NCI-H345 treated with DMSO at 0.1 percent for 48 hours (cell line): ENCODE data around the gene PAIP2.
"Not testable (repeated sequence)": the region's sequence is repeated elsewhere in the genome, so short reads cannot be mapped to it uniquely, and the experiment has no call there.

Source experiments
- DNase-seq: peaks from one replicate; lab custom pipeline; 2025; ENCODE audit not compliant: unreplicated experiment; lab: John Stamatoyannopoulos, UW

PAIP2 gene

GRCh38 chr5:139377226-139377625 lies 35.6 kb downstream of the PAIP2 start:
- no peak for DNase-seq

GRCh38 chr5:139378101-139378825 lies 36.6 kb downstream of the PAIP2 start:
- DNase-seq: no peak

DNA sequence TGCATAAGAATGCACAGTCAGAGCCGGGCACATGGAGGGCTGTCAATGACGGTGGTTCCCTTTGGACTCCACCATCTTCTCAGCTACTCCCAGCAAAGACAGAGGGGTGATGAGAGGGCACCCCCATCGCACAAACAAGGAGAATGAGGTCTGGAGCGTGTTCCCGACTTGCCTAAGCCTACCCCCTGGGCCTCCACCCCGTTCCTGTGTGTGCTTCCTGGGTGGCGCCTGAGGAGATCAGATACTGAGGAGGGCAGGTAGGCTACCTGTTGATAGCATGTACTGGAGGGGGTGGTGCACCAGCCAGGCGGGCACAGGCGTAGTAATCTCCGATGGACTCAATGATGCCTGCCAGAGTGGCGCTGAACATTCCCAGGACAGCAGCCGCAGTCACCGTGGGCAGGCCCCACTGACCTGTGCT lies 37.3 kb downstream of the PAIP2 start:
- DNase-seq: no peak

DNA sequence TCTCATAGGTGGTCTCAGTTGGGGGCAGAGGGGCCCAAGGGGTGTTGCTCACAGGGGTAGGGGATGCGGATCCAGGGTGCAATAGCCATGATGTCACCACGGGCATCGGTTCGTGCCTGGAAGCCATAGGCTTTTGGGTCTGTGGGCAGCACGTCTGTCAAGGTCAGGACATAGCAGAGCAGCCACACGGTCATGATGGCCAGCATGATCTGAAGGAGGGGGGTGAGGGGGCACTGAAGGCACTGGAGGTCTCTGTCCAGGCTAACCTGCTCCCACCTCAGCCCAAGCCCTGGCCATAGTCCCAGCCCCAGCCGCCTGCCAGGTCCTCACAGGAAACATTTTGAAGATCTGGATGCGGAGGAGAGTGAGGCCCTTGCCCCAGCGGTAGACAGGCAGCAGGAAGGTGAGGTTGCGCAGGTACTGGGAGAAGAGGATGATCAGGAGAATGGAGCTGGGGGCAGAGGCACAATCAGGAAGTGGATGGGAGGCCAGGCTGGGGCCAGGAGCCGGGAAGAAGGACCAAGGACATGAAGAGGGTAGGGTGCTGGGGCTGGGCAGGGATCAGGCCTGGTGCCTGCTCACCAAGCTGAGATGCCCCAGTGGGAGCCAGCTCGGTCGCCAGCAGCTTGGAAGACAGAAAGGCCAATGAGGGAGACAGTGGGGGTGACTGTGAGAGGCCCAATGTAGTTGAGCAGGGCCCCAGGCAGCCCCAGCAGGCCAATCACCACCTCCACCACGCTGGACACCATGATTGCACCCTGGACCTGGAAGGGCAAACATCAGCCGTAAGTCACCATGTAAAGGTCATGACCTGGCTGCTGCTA lies 38.2 kb downstream of the PAIP2 start:
- no peak for DNase-seq

- DNase-seq: no peak
Measured at GRCh38 chr5:139381837-139382761, 40.4 kb downstream of the PAIP2 start.

GRCh38 chr5:139382807-139383206 lies 41.2 kb downstream of the PAIP2 start:
- DNase-seq: no peak

GRCh38 chr5:139383275-139383992 lies 41.8 kb downstream of the PAIP2 start, which contains the start of gene SLC23A1:
SLC23A1 (minus strand) TSS chr5:139383297; CDS start chr5:139383253, 44 bp downstream.
- DNase-seq: no peak

GRCh38 chr5:139383993-139384590 lies 42.4 kb downstream of the PAIP2 start:
- no peak for DNase-seq

DNA sequence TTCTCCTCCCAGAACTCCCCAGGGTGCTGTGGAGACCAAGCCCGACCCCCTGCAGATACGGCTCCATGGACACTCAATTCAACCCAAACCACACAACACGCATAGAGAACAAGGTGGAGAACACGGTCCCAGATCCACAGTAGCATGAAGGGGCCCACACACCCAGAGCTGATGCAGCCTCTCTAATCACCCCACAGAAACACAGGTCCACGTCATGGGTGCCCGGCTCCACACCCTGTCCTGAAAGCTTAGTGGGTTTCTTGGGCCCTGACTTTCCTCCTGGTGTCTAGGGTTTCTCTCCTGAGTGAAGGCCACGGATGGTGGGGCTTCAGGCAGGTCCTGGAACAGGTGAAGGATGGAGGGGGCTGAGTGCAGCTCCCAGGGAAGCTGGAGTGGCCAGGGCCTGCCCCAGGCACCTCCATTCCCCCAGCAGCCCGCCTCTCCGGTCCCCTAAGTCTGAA lies 43.0 kb downstream of the PAIP2 start:
- no peak for DNase-seq

DNA sequence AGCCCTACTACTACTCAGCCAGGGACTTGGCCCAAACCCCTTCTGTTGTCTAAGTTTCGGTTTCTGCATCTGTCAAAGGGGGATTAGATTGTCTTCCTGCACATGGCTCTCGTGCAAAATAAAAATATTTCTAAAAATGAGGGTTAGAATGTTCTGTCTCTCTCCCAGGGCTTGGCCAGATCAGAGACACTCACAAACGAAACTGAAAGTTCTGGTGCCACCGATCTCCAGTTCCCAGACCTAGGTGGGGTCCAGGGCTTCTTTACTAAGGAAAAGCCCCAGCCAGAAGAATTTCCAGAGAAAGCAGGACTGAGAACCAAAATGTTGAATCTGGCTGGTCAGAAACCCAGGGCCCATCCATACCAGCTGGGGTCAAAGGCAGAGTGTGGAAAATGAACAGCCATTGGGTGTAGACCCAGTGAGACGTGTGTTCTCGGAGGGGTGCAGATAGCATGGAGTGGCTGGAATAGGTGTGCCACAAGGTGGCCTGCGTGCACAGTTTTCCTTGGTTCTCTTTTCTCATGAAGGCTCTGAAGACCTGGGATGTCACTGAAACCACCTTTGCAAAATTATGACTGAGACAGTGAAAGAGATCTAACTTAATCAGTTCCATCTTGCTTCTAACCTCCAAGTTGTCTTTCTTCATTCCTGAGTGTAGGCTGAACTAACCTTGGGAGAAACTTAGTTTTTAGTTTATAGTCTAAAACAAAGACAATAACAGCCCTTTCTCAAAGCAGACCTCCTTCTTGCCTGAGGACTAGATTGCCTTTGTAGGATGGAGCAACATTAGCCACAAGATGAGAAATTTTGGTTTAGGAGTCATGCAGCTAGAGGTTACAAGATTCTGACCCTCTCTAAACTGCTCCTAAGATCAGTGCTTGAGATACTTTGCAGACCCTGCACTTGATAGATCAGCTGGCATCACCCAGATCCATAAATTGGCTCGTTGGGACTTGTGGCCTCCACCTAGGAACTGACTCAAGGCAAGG lies 43.7 kb downstream of the PAIP2 start:
- DNase-seq: no peak

DNA sequence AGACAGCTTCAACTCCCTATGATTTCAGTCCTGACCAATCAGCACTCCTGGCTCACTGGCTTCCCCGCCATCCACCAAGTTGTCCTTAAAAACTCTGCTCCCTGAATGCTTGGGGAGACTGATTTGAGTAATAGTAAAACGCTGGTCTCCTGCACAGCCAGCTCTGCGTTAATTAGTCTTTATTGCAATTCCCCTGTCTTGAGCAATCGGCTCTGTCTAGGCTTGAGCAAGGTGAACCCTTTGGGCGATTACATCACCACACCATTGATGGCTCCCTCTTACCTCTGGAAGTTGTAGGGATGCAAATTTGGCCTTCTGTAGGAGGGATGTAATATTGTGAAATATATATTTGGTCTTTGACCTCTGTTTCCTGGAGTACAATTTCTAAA lies 44.4 kb downstream of the PAIP2 start:
- DNase-seq: no peak

- DNase-seq: not testable (repeated sequence)
Measured at GRCh38 chr5:139386956-139387355, 45.3 kb downstream of the PAIP2 start.

DNA sequence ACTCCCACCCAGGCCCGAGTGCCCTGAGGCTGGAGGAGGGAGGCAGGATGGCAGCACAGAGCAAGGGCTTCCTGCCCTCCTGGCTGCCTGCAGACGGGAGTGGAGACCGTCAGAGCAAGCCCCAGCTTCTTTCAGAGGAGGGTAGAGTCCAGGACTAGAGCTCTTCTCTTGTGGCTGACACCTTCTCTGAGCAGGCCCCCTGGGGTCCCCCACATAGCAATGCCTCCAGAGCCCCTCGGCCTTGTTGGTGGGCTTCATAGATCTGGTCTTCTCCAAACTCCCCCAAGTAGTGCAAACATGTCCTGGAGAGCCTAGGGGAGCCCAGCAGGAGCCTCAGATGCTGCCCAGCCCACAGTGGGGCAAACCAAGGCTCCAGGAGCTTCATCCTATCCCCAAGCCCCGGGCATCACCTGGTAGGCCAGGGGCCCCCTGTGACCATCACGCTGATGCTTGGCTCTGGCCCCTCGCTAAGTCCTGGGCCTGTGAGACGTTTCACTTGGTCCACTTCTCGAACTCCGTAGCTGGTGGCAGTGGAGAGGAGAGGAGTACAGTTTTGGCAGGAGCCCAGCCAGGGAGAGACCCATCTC lies 46.0 kb downstream of the PAIP2 start:
- no peak for DNase-seq

DNA sequence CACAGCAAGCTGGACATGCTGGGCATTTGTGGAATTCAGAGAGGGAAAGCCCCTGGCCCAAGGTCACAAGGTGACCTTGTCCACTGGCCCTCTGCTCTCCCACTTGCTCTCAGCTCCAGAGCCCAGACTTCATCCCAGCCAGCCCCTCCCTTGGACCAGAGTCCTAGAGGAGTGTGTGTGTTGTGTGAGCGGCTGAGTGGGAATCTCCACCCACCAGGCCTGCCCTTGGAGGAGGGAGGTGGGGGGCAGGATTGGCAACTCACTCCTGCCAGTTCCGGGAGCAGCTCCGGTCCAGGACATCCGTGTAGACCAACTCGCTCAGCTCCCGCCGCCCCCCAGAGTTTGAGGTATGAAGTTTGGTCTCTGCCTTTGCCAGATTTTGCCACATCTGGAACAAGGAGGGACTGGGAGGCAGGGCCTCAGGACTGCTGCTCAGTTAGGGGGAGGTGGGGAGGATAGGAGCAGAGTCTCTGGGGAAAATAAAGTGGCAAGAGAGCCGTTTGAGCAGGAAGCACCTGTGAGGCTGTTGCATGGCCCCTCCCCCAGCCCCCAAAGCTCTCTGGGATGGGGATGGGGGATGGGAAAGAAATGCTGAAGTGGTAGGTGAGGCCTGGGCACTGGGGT lies 46.7 kb downstream of the PAIP2 start:
- DNase-seq: no peak

DNA sequence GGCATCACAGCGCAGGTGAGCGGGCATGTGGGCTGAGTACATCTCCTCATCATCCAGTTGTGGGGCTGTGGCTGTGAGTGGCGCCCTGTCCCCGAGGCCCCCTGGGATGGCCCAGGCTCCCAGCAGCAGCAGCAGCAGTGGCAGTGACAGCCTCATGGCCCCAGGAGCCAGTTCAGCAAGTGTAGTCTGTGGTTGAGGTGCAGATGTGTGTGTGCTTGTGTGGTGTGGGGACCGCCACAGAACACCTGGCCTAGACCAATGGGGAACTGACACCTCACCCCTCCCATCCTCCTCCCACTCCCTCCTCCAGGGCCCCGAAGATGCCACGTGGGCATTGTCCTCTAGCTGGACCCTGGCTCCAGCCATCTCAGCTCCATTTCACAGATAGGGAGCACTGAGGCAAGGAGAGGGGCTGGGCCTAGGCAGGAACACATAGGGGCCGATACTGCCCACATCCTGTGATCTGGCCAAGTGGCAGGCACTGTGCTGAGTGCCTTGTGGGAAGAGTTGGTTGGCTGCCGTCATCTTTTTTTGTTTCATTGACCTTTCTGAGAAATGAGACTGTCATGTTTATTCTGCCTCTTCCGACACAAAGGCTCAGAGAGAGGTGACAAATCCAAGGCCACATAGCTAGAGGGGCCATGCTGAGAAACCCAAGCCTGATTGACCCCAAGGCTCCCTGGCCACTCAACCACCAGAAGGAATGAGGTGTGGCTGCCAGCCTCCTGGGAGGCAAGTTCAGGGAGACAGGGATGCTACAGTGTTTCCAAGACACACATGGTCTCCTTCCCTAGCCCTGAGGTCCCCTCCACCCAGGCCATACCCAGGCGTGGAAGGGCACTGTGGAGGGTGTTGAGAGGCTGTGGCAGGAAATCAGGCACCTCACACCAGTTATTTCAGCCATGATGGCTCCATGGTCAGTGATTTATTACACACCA lies 48.3 kb downstream of the PAIP2 start, which contains the start of gene MZB1:
Gene MZB1 (minus strand): TSS at position 213 of the 938 bp plus-strand sequence. CDS start 57 bp downstream, at position 156.
- no peak for DNase-seq

- DNase-seq: no peak
Measured at GRCh38 chr5:139390639-139391569, 49.2 kb downstream of the PAIP2 start.
